HEK293 (cell line): Measurements from ENCODE around the gene UNC45B.
A peak's percentile ranks its signal among the peaks of the same experiment; 100 is the strongest.

ENCODE experiments used
- BCL11A ChIP-seq: fragments of 450-650 bp; formaldehyde crosslinking; IDR thresholded peaks from 2 replicates; pipeline ENCODE4 v1.5.1; 2016; ENCODE audit warnings: low read depth, missing biosample characterization, missing genetic modification characterization
- CTCF ChIP-seq: fragments of 450-650 bp; formaldehyde crosslinking; IDR thresholded peaks from 2 replicates; pipeline ENCODE4 v1.5.1; 2016; ENCODE audit warnings: missing biosample characterization, missing genetic modification characterization
- GLI4 ChIP-seq: fragments of 450-650 bp; formaldehyde crosslinking; IDR thresholded peaks from 2 replicates; pipeline ENCODE4 v1.5.1; 2016; ENCODE audit warnings: missing biosample characterization, missing genetic modification characterization
- GLIS1 ChIP-seq: fragments of 450-650 bp; formaldehyde crosslinking; IDR thresholded peaks from 2 replicates; pipeline ENCODE4 v1.5.1; 2016; ENCODE audit warnings: missing biosample characterization, missing genetic modification characterization
- IKZF3 ChIP-seq: fragments of 450-650 bp; IDR thresholded peaks from 2 replicates; pipeline ENCODE4 v1.5.0; 2018; ENCODE audit warnings: missing biosample characterization, mild to moderate bottlenecking, missing genetic modification characterization, moderate library complexity
- ZBTB1 ChIP-seq: fragments of 450-650 bp; formaldehyde crosslinking; IDR thresholded peaks from 2 replicates; pipeline ENCODE4 v1.5.1; 2016; ENCODE audit warnings: missing biosample characterization, missing genetic modification characterization
- ZBTB44 ChIP-seq: fragments of 450-650 bp; IDR thresholded peaks from 2 replicates; pipeline ENCODE4 v1.5.1; 2018; ENCODE audit warnings: missing biosample characterization, mild to moderate bottlenecking, missing genetic modification characterization
- ZFHX2 ChIP-seq: fragments of 450-650 bp; formaldehyde crosslinking; conservative IDR thresholded peaks from 2 replicates; pipeline ENCODE4 v1.5.1; 2016; ENCODE audit warnings: missing biosample characterization, missing genetic modification characterization
- ZNF138 ChIP-seq: fragments of 450-650 bp; formaldehyde crosslinking; IDR thresholded peaks from 2 replicates; pipeline ENCODE4 v1.5.1; 2016; ENCODE audit warnings: missing biosample characterization, missing genetic modification characterization, borderline replicate concordance
- ZNF155 ChIP-seq: fragments of 450-650 bp; formaldehyde crosslinking; IDR thresholded peaks from 2 replicates; pipeline ENCODE4 v1.5.1; 2016; ENCODE audit warnings: missing biosample characterization, missing genetic modification characterization
- ZNF18 ChIP-seq: fragments of 450-650 bp; formaldehyde crosslinking; IDR thresholded peaks from 2 replicates; pipeline ENCODE4 v1.5.1; 2016; ENCODE audit warnings: missing biosample characterization, missing genetic modification characterization
- ZNF223 ChIP-seq: fragments of 450-650 bp; formaldehyde crosslinking; IDR thresholded peaks from 2 replicates; pipeline ENCODE4 v1.5.1; 2016; ENCODE audit warnings: missing biosample characterization, missing genetic modification characterization
- ZNF274 ChIP-seq, 2 experiments: fragments of 200-500 bp in 1 of 2; fragments of 450-650 bp in 1 of 2; sonication (Bioruptor generic) in 1 of 2; formaldehyde crosslinking in 1 of 2; IDR thresholded peaks; 2 replicates each; pipeline versions ENCODE4 v1.5.1 to v1.6.1; 2014 to 2016; ENCODE audit warnings: borderline replicate concordance in 1 of 2, inconsistent platforms in 1 of 2, low read length in 1 of 2, missing biosample characterization in 1 of 2, missing genetic modification characterization in 1 of 2
- ZNF341 ChIP-seq: fragments of 450-650 bp; formaldehyde crosslinking; IDR thresholded peaks from 2 replicates; pipeline ENCODE4; 2016; ENCODE audit warnings: low read depth, missing biosample characterization, missing genetic modification characterization
- ZNF362 ChIP-seq: fragments of 450-650 bp; formaldehyde crosslinking; IDR thresholded peaks from 2 replicates; pipeline ENCODE4 v1.5.1; 2016; ENCODE audit warnings: missing biosample characterization, missing genetic modification characterization
- ZNF433 ChIP-seq: fragments of 450-650 bp; formaldehyde crosslinking; IDR thresholded peaks from 2 replicates; pipeline ENCODE4 v1.5.1; 2016; ENCODE audit warnings: missing biosample characterization, missing genetic modification characterization, low read depth
- ZNF449 ChIP-seq: fragments of 450-650 bp; formaldehyde crosslinking; IDR thresholded peaks from 2 replicates; pipeline ENCODE4 v1.5.1; 2017; ENCODE audit warnings: missing biosample characterization, mild to moderate bottlenecking, missing genetic modification characterization, moderate library complexity
- ZNF473 ChIP-seq: fragments of 450-650 bp; formaldehyde crosslinking; IDR thresholded peaks from 2 replicates; pipeline ENCODE4 v1.5.1; 2017; ENCODE audit warnings: missing biosample characterization, missing genetic modification characterization
- ZNF488 ChIP-seq: fragments of 450-650 bp; formaldehyde crosslinking; IDR thresholded peaks from 2 replicates; pipeline ENCODE4 v1.5.1; 2016; ENCODE audit warnings: missing biosample characterization, missing genetic modification characterization
- ZNF510 ChIP-seq: fragments of 450-650 bp; formaldehyde crosslinking; IDR thresholded peaks from 2 replicates; pipeline ENCODE4 v1.5.1; 2018; ENCODE audit warnings: mild to moderate bottlenecking, missing genetic modification characterization, missing biosample characterization; ENCODE audit not compliant: insufficient replicate concordance
- ZNF555 ChIP-seq: fragments of 450-650 bp; formaldehyde crosslinking; conservative IDR thresholded peaks from 2 replicates; pipeline ENCODE4 v1.5.1; 2017; ENCODE audit warnings: missing biosample characterization, mild to moderate bottlenecking, missing genetic modification characterization, inconsistent platforms
- ZNF585B ChIP-seq: fragments of 450-650 bp; formaldehyde crosslinking; IDR thresholded peaks from 2 replicates; pipeline ENCODE4 v1.5.1; 2016; ENCODE audit warnings: missing biosample characterization, missing genetic modification characterization
- ZNF677 ChIP-seq: fragments of 450-650 bp; IDR thresholded peaks from 2 replicates; pipeline ENCODE4 v1.5.0; 2018; ENCODE audit warnings: missing biosample characterization, mild to moderate bottlenecking, missing genetic modification characterization, moderate library complexity
- ZNF692 ChIP-seq: fragments of 450-650 bp; formaldehyde crosslinking; IDR thresholded peaks from 2 replicates; pipeline ENCODE4 v1.5.1; 2016; ENCODE audit warnings: missing biosample characterization, missing genetic modification characterization
- ZNF747 ChIP-seq: fragments of 450-650 bp; formaldehyde crosslinking; IDR thresholded peaks from 2 replicates; pipeline ENCODE4 v1.5.1; 2016; ENCODE audit warnings: missing biosample characterization, missing genetic modification characterization
- ZNF776 ChIP-seq: fragments of 450-650 bp; formaldehyde crosslinking; IDR thresholded peaks from 2 replicates; pipeline ENCODE4 v1.5.0; 2017; ENCODE audit warnings: missing biosample characterization, missing genetic modification characterization, borderline replicate concordance
- ZNF843 ChIP-seq: fragments of 450-650 bp; formaldehyde crosslinking; IDR thresholded peaks from 2 replicates; pipeline ENCODE4 v1.5.1; 2016; ENCODE audit warnings: missing biosample characterization, missing genetic modification characterization

UNC45B gene

GRCh38 chr17:35119370-35120165 lies 28.0 kb upstream of the UNC45B start, which contains the start of gene RAD51D (continued):
- TF ChIP-seq ZNF449 (tag by site-specific recombination) (0 out of 2 replicates have a peak, but pooled peaks have one; percentile 2), ZNF585B (tag by site-specific recombination) (no peak), ZNF488 (no peak), ZNF677 (no peak), ZNF341 (tag by site-specific recombination) (peak; percentile 90), ZNF223 (tag by site-specific recombination) (no peak), ZNF138 (tag by site-specific recombination) (no peak), ZNF362 (tag by site-specific recombination) (no peak), ZNF692 (tag by site-specific recombination) (no peak; the same call in 1 of the 2 replicates), ZBTB1 (no peak), ZNF510 (tag by site-specific recombination) (no peak), ZNF843 (tag by site-specific recombination) (no peak), ZNF555 (tag by site-specific recombination) (no peak), GLI4 (tag by site-specific recombination) (no peak), ZNF473 (tag by site-specific recombination) (no peak), ZNF155 (tag by site-specific recombination) (no peak), ZNF18 (no peak), GLIS1 (tag by site-specific recombination) (peak; percentile 97), ZFHX2 (tag by site-specific recombination) (peak; percentile 38; the same call in 1 of the 2 replicates), ZNF747 (tag by site-specific recombination) (no peak), ZNF433 (tag by site-specific recombination) (no peak), ZNF274 (IDR thresholded peaks at IDR 0.05; ENCODE audit: low read length) (no peak), ZNF274 (tag by site-specific recombination; IDR thresholded peaks at IDR 0.05; ENCODE audit: borderline replicate concordance) (no peak), CTCF (peak; percentile 97), IKZF3 (tag by site-specific recombination) (peak; percentile 90), ZBTB44 (peak; percentile 58; the same call in 1 of the 2 replicates), BCL11A (tag by site-specific recombination) (no peak), ZNF776 (tag by site-specific recombination) (no peak)
